NB4 (cell line): Measurements from ENCODE around the gene ZNF205.
"Not testable (repeated sequence)": the region's sequence is repeated elsewhere in the genome, so short reads cannot be mapped to it uniquely, and the experiment has no call there.

Experiments
- DNase-seq: peaks from one replicate; pipeline ENCODE4 v3.0.0; 2010; ENCODE audit warnings: low read depth
- H3K4me3 ChIP-seq: one replicate; pipeline ENCODE4 v1.5.1; 2011; ENCODE audit warnings: mild to moderate bottlenecking, low read depth, low read length, moderate library complexity
- MAX ChIP-seq: IDR thresholded peaks from 2 replicates; pipeline ENCODE4 v1.6.1; 2011; ENCODE audit warnings: low read depth, low read length
- MYC ChIP-seq: IDR thresholded peaks from 2 replicates; pipeline ENCODE4 v1.6.1; 2011; ENCODE audit warnings: low read depth, low read length
- POLR2A ChIP-seq: IDR thresholded peaks from 2 replicates; pipeline ENCODE4 v1.6.1; 2011; ENCODE audit warnings: mild to moderate bottlenecking; ENCODE audit not compliant: insufficient read length; ENCODE audit errors: extremely low read depth
- TF ChIP-seq, protein P1 (sequence below): IDR thresholded peaks from one replicate; pipeline ENCODE4 v1.5.1; 2012; ENCODE audit warnings: low read depth, low read length

The ZNF205 gene

DNA sequence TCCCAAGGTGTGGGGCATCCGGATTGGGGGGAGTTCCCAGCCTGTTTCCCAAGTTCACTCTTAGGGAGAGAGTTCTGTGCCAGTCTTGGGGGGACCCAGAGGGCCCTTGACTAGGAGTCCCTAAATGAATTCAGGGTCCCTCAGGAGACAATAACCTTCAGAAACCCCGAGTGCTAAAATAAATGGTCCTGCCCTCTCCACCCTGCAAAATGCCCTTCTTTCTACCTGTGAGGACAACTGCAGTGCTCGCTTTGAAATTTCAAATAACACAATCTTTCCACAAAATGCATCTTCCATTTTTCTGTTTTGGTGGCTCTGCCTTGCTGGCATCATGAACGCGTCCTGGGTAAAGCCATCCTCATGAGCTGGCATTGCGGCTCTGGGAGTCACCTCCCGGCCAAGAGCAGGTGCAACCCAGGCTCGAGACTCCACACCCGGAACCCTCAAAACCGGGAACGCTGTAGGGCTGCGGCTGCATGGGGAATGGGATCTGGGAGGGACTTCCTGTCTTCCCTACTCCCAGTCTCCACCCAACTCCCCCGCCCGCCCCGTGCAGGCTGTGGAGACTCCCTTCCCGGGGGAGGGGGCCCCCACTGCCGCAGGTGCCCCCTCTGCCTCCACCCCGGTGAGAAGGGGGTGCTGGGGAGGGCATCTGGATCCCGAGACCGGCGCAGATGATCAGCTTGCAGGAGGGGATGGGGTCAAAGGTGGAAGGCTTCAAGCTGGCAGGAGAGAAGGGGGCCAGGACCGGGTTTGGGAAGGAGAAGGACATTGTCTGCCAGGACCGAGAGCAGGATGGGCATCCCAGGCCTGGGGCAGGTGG, at the start of gene ZNF205:
ZNF205 (plus strand) TSS at position 529 of the 823 bp plus-strand sequence. CDS start 845 bp downstream, outside the sequence.
- no peak for DNase-seq
- TF ChIP-seq, protein P1, sequence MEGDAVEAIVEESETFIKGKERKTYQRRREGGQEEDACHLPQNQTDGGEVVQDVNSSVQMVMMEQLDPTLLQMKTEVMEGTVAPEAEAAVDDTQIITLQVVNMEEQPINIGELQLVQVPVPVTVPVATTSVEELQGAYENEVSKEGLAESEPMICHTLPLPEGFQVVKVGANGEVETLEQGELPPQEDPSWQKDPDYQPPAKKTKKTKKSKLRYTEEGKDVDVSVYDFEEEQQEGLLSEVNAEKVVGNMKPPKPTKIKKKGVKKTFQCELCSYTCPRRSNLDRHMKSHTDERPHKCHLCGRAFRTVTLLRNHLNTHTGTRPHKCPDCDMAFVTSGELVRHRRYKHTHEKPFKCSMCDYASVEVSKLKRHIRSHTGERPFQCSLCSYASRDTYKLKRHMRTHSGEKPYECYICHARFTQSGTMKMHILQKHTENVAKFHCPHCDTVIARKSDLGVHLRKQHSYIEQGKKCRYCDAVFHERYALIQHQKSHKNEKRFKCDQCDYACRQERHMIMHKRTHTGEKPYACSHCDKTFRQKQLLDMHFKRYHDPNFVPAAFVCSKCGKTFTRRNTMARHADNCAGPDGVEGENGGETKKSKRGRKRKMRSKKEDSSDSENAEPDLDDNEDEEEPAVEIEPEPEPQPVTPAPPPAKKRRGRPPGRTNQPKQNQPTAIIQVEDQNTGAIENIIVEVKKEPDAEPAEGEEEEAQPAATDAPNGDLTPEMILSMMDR = no peak
- TF ChIP-seq MYC (no peak), MAX (no peak), POLR2A (no peak)
- no peak within 1 kb of the TSS for H3K4me3 ChIP-seq

- no peak overlapping the region for H3K4me3 ChIP-seq
- TF ChIP-seq POLR2A (no peak), MYC (no peak)
- DNase-seq = no peak
These were observed 48.6 kb upstream of the ZNF205 start for GRCh38 chr16:3063625-3064386.

GRCh38 chr16:3065069-3065741, 47.2 kb upstream of the ZNF205 start, which contains the start of gene IL32:
Gene IL32 (plus strand): TSS chr16:3065640. CDS start chr16:3065812, 172 bp downstream.
- TF ChIP-seq, protein P1 = no peak
- TF ChIP-seq POLR2A (no peak), MAX (no peak), MYC (no peak)
- no peak within 1 kb of the TSS for H3K4me3 ChIP-seq
- DNase-seq = no peak

- TF ChIP-seq POLR2A = no peak
- TF ChIP-seq MAX = no peak
- TF ChIP-seq MYC = no peak
- TF ChIP-seq, protein P1 = no peak
- DNase-seq = no peak
- H3K4me3 ChIP-seq = no peak overlapping the region
These were observed 46.5 kb upstream of the ZNF205 start for GRCh38 chr16:3065742-3066439.

DNA sequence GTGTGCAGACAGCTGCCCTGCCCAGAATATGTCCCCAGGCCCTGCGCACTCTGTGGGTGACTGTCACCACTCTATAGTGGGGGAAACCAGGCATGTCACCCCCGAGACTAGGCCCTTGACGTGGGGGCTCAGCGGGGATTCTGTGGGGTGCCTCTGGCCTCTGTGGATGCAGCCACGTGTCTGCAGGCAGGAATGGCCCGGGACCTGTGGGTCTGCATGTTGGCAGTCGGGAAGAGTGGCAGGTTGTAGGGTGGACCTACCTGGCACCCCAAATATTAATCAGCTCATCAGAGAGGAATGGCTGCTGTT, 46.0 kb upstream of the ZNF205 start:
- no peak overlapping the region for H3K4me3 ChIP-seq
- no peak for DNase-seq
- TF ChIP-seq MAX (no peak), MYC (no peak), POLR2A (no peak)
- TF ChIP-seq, protein P1 = no peak

GRCh38 chr16:3068487-3068886, 43.9 kb upstream of the ZNF205 start:
- TF ChIP-seq MAX (no peak), MYC (no peak), POLR2A (no peak)
- TF ChIP-seq, protein P1 = no peak
- DNase-seq = no peak
- no peak overlapping the region for H3K4me3 ChIP-seq

- DNase-seq, H3K4me3 ChIP-seq: not testable (repeated sequence)
These were observed 43.2 kb upstream of the ZNF205 start for GRCh38 chr16:3069146-3069545.
